Sigmoid colon (tissue), 7 donors: ENCODE results near the gene NUDT3. TPM values are rescaled to one million over a fixed set of nuclear protein-coding genes. Genes with fewer than 3 reads are reported as not detected.

ENCODE experiments used
- DNase-seq: peaks from one replicate; pipeline ENCODE4 v3.0.0-alpha.2; 2019
- H3K27ac ChIP-seq, 4 donors: fragments of 200-600 bp; sonication (generic); one replicate each; pipeline ENCODE4 v1.5.1; 2016 to 2019; ENCODE audit warnings: mild to moderate bottlenecking in 1 of 4
- H3K27me3 ChIP-seq, 3 donors: fragments of 200-600 bp; sonication (generic); one replicate each; pipeline ENCODE4 v1.5.1; 2019; ENCODE audit warnings: mild to moderate bottlenecking in 1 of 3
- H3K36me3 ChIP-seq, 4 donors: fragments of 200-600 bp; sonication (generic); one replicate each; pipeline ENCODE4 v1.5.1; 2016 to 2019
- H3K4me1 ChIP-seq, 4 donors: fragments of 200-600 bp; sonication (generic); one replicate each; pipeline ENCODE4 v1.5.1; 2017 to 2019
- H3K4me3 ChIP-seq, 4 donors: fragments of 200-600 bp; sonication (generic); one replicate each; pipeline ENCODE4 v1.5.1; 2017 to 2019; ENCODE audit warnings: mild to moderate bottlenecking in 2 of 4, moderate library complexity in 1 of 4
- H3K9me3 ChIP-seq, 4 donors: fragments of 200-600 bp in 3 of 4; sonication (generic) in 3 of 4; one replicate each; pipeline versions ENCODE4 v1.5.1 to v1.6.1; 2013 to 2019
- CTCF ChIP-seq, 4 experiments: fragments of 450-650 bp in 3 of 4; fragments of 200-600 bp in 1 of 4; IDR thresholded peaks; one replicate each; pipeline ENCODE4 v1.5.1; 2016 to 2019; ENCODE audit warnings: antibody characterized with exemption in 4 of 4, mild to moderate bottlenecking in 3 of 4, moderate library complexity in 2 of 4
- EP300 ChIP-seq, 4 donors: sonication (generic); formaldehyde crosslinking; IDR thresholded peaks; one replicate each; pipeline ENCODE4 v1.6.1; 2017; ENCODE audit warnings: antibody characterized with exemption in 4 of 4
- POLR2A ChIP-seq, 2 donors: fragments of 450-650 bp; IDR thresholded peaks; one replicate each; pipeline ENCODE4 v1.6.1; 2016; ENCODE audit warnings: antibody characterized with exemption in 2 of 2, mild to moderate bottlenecking in 2 of 2, moderate library complexity in 2 of 2
- POLR2AphosphoS5 ChIP-seq, 4 donors: sonication (generic); formaldehyde crosslinking; IDR thresholded peaks; one replicate each; pipeline ENCODE4 v1.6.1; 2017; ENCODE audit warnings: antibody characterized with exemption in 4 of 4
- WGBS, 2 donors: extraction: QIAGEN DNeasy Blood & Tissue Kit; methylation state at CpG; one replicate each; pipeline ENCODE4 v1.1.7; 2013; 5-methylcytosine and 5-hydroxymethylcytosine counted together
- intact Hi-C: fragments of 100-400 bp; cut with DNase I; formaldehyde crosslinking; loops from one replicate; pipeline ENCODE4 v1.15.1; 2023
- polyA plus RNA-seq, 3 donors: library from polyadenylated mRNA; stranded (reverse); fragments of 200-250 nt; gene quantifications; one replicate each; pipeline ENCODE4 v1.2.3, GENCODE V29; 2013
- total RNA-seq, 4 donors: library from RNA; depleted of rRNA; stranded (reverse); fragments of >200 nt; gene quantifications; one replicate each; pipeline ENCODE4 v1.1.0, GENCODE V29; 2016
- donor health status: healthy with polysubstance abuse.
- donor health status: Bipolar disorder and iron deficiency.
- donor health status: healthy.

Gene NUDT3
- total and polyA plus RNA-seq, 7 donors: 6.0 to 45.7 (median 31.4) TPM

GRCh38 chr6:34384321-34385153 lies 7.9 kb downstream of the NUDT3 start:
- H3K4me3 ChIP-seq: no peak overlapping the region
- peaks cover 0 to 54% (median 41%) of the 10 kb centered on the region in 4 donors for H3K4me1 ChIP-seq
- DNase-seq: peak; percentile 3
- H3K27ac ChIP-seq: peak overlapping the region; percentile 3 to 51 (median 48)
- H3K9me3 ChIP-seq: no peaks in the 10 kb centered on the region
- intact Hi-C loops: no loop called here
- TF ChIP-seq POLR2A (IDR thresholded peaks at IDR 0.05): no peak
- no peak for TF ChIP-seq EP300 (IDR thresholded peaks at IDR 0.05)
- TF ChIP-seq CTCF (IDR thresholded peaks at IDR 0.05): no peak
- TF ChIP-seq POLR2AphosphoS5 (IDR thresholded peaks at IDR 0.05): no peak
- no peaks in the 10 kb centered on the region for H3K27me3 ChIP-seq
- WGBS, 2 donors: 88 to 90% methylated on average over 5 of the region's 5 CpGs
- H3K36me3 ChIP-seq: no peaks in the 10 kb centered on the region

GRCh38 chr6:34383656-34384320 lies 8.7 kb downstream of the NUDT3 start:
- Histone ChIP-seq H3K27ac (peak overlapping the region; percentile 3 to 51 (median 48)), H3K9me3 (no peaks in the 10 kb centered on the region), H3K36me3 (no peaks in the 10 kb centered on the region), H3K4me3 (no peak overlapping the region), H3K4me1 (peaks cover 0 to 49% (median 38%) of the 10 kb centered on the region in 4 donors), H3K27me3 (no peaks in the 10 kb centered on the region)
- no peak for DNase-seq
- 85 to 90% methylated on average over 6 of the region's 6 CpGs for whole genome bisulfite sequencing, 2 donors
- intact Hi-C loops: no loop called here
- TF ChIP-seq POLR2A (IDR thresholded peaks at IDR 0.05): no peak
- TF ChIP-seq EP300 (IDR thresholded peaks at IDR 0.05): no peak
- no peak for TF ChIP-seq CTCF (IDR thresholded peaks at IDR 0.05)
- TF ChIP-seq POLR2AphosphoS5 (IDR thresholded peaks at IDR 0.05): no peak

- Histone ChIP-seq H3K4me1 (peaks cover 0 to 43% (median 33%) of the 10 kb centered on the region in 4 donors), H3K36me3 (no peaks in the 10 kb centered on the region), H3K9me3 (no peaks in the 10 kb centered on the region), H3K27ac (peak overlapping the region in 3 of 4 donors; percentile 46 to 51 (median 51)), H3K4me3 (no peak overlapping the region), H3K27me3 (no peaks in the 10 kb centered on the region)
- intact Hi-C loops: no loop called here
- TF ChIP-seq EP300 (IDR thresholded peaks at IDR 0.05) (no peak), POLR2A (IDR thresholded peaks at IDR 0.05) (no peak), POLR2AphosphoS5 (IDR thresholded peaks at IDR 0.05) (no peak), CTCF (IDR thresholded peaks at IDR 0.05) (no peak)
- DNase-seq: no peak
- WGBS, 2 donors: 48 to 57% methylated on average over 3 of the region's 3 CpGs
Observed at GRCh38 chr6:34383161-34383631, 9.3 kb downstream of the NUDT3 start.

GRCh38 chr6:34381081-34381480 lies 11.4 kb downstream of the NUDT3 start:
- no peak for DNase-seq
- H3K4me3 ChIP-seq: no peak overlapping the region
- H3K4me1 ChIP-seq: peaks cover 0 to 27% (median 20%) of the 10 kb centered on the region in 4 donors
- TF ChIP-seq EP300 (IDR thresholded peaks at IDR 0.05) (no peak), POLR2AphosphoS5 (IDR thresholded peaks at IDR 0.05) (no peak), CTCF (IDR thresholded peaks at IDR 0.05) (no peak), POLR2A (IDR thresholded peaks at IDR 0.05) (no peak)
- WGBS, 2 donors: 92 to 98% methylated on average over 5 of the region's 5 CpGs
- no peaks in the 10 kb centered on the region for H3K27me3 ChIP-seq
- no peaks in the 10 kb centered on the region for H3K9me3 ChIP-seq
- H3K27ac ChIP-seq: no peak overlapping the region
- intact Hi-C loops: no loop called here
- no peaks in the 10 kb centered on the region for H3K36me3 ChIP-seq
